ENCODE results near the gene SPAM1.

DNA sequence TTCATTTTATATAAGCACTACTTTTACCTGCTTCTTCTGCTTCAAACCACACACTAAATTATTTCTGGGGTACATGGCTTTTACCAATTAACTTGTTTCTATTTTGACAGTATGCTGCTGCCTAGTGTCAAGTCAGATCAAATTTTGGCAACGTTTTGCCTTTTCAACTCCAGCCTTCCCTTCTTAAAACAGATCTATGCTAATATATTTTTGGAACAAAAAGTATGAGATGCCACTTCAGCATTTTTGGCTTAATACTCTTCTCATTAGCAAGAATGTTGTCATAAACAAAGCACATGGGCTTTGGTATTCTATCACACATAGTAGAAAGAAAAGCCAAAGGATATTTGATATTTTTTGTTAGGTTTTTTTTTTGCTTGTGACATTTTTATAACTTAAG, 47.8 kb downstream of the SPAM1 start:
- TF ChIP-seq, protein P1, sequence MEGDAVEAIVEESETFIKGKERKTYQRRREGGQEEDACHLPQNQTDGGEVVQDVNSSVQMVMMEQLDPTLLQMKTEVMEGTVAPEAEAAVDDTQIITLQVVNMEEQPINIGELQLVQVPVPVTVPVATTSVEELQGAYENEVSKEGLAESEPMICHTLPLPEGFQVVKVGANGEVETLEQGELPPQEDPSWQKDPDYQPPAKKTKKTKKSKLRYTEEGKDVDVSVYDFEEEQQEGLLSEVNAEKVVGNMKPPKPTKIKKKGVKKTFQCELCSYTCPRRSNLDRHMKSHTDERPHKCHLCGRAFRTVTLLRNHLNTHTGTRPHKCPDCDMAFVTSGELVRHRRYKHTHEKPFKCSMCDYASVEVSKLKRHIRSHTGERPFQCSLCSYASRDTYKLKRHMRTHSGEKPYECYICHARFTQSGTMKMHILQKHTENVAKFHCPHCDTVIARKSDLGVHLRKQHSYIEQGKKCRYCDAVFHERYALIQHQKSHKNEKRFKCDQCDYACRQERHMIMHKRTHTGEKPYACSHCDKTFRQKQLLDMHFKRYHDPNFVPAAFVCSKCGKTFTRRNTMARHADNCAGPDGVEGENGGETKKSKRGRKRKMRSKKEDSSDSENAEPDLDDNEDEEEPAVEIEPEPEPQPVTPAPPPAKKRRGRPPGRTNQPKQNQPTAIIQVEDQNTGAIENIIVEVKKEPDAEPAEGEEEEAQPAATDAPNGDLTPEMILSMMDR (IDR thresholded peaks at IDR 0.05; ENCODE audit: insufficient read depth, low read depth, low read length) = no peak
- no peak for TF ChIP-seq EZH2 (IDR thresholded peaks at IDR 0.05; ENCODE audit: insufficient read depth, low read length)
